ENCODE data around the gene AVL9. TPM values are rescaled to one million over a fixed set of nuclear protein-coding genes. Genes with fewer than 3 reads are reported as not detected.
"Not testable (repeated sequence)": the region's sequence is repeated elsewhere in the genome, so short reads cannot be mapped to it uniquely, and the experiment has no call there.

AVL9 gene
- total RNA-seq, 1 donor from 2014 or later: 21.2 TPM

DNA sequence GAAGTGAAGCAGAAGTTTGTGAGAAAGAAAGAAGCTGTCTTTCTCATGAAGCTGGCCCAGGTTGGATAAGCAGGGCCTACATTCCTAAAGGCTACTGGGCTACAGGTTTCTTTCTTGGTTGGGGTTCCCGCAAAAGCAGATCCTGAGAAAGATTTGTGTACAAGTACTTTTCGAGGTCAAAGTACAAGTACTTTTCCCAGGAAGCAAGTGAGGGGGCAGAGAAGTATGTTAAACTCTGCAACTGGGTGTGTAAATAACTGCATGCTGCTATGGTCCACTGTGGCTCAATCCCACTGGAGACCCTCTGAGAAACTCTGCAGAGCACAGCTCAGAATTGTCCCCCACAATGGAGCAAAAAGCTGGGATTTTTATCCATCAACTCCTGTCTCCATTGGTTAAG lies 33.8 kb upstream of the AVL9 start:
- H3K27me3 Mint-ChIP-seq (ENCODE audit: unreplicated experiment): peaks cover 7% of the 10 kb centered on the region
- no peak overlapping the region for H3K4me3 Mint-ChIP-seq (ENCODE audit: unreplicated experiment)
- no peak overlapping the region for H3K27ac Mint-ChIP-seq (ENCODE audit: unreplicated experiment)
- H3K4me1 Mint-ChIP-seq (ENCODE audit: unreplicated experiment): peaks cover 10% of the 10 kb centered on the region
- H3K9me3 Mint-ChIP-seq (ENCODE audit: unreplicated experiment): no peaks in the 10 kb centered on the region
- TF ChIP-seq, protein P1, sequence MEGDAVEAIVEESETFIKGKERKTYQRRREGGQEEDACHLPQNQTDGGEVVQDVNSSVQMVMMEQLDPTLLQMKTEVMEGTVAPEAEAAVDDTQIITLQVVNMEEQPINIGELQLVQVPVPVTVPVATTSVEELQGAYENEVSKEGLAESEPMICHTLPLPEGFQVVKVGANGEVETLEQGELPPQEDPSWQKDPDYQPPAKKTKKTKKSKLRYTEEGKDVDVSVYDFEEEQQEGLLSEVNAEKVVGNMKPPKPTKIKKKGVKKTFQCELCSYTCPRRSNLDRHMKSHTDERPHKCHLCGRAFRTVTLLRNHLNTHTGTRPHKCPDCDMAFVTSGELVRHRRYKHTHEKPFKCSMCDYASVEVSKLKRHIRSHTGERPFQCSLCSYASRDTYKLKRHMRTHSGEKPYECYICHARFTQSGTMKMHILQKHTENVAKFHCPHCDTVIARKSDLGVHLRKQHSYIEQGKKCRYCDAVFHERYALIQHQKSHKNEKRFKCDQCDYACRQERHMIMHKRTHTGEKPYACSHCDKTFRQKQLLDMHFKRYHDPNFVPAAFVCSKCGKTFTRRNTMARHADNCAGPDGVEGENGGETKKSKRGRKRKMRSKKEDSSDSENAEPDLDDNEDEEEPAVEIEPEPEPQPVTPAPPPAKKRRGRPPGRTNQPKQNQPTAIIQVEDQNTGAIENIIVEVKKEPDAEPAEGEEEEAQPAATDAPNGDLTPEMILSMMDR (IDR thresholded peaks at IDR 0.05): no peak
- H3K36me3 Mint-ChIP-seq (ENCODE audit: unreplicated experiment): no peaks in the 10 kb centered on the region
- DNase-seq (ENCODE audit: extremely low spot score, unreplicated experiment): no peak

DNA sequence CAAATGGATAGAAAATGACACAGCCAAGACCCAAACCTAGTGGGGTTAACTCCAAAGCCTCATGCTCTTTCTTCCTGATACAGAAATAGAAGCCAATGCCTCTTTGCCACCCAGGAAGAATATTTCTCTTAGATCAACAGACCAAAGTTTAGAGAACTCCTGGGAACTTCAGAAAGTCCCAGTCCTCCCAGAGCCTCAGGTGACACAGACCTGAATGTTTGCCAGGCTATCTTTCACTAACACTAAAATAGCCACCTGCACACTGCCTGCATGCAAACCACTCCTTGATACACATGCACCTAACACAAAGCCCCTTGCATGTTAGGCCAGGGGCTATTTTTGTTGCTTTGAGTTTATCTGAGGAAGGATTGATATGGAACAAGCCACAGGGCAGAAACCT lies 32.8 kb upstream of the AVL9 start:
- DNase-seq (ENCODE audit: extremely low spot score, unreplicated experiment): no peak
- peaks cover 10% of the 10 kb centered on the region for H3K4me1 Mint-ChIP-seq (ENCODE audit: unreplicated experiment)

DNA sequence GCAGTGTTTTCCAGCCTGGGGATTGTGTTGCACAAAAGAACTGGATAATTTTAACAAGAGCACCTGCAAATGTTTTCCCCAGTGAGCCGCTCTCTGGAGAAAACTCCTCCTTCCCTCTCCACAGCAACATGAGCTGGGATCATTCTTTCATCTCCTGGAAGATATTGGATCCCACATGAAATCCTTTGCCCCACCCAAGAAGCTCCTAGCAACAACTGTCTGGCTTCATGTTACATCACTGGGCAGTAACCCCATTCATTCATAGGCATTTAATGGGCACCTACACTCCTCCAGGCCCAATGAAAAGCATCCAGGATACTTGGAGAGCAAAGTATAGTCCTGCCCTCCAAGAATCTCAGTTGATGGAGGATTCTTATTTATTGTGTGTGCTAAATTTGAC lies 32.3 kb upstream of the AVL9 start:
- TF ChIP-seq, protein P1 (IDR thresholded peaks at IDR 0.05): no peak
- H3K36me3 Mint-ChIP-seq (ENCODE audit: unreplicated experiment): no peaks in the 10 kb centered on the region
- H3K4me1 Mint-ChIP-seq (ENCODE audit: unreplicated experiment): peaks cover 10% of the 10 kb centered on the region
- no peaks in the 10 kb centered on the region for H3K9me3 Mint-ChIP-seq (ENCODE audit: unreplicated experiment)
- H3K27me3 Mint-ChIP-seq (ENCODE audit: unreplicated experiment): no peaks in the 10 kb centered on the region
- no peak for DNase-seq (ENCODE audit: extremely low spot score, unreplicated experiment)
- H3K4me3 Mint-ChIP-seq (ENCODE audit: unreplicated experiment): no peak overlapping the region
- H3K27ac Mint-ChIP-seq (ENCODE audit: unreplicated experiment): no peak overlapping the region

More for the DNA sequence above, 32.8 kb upstream of the AVL9 start:
- Mint-ChIP-seq H3K9me3 (ENCODE audit: unreplicated experiment) (no peaks in the 10 kb centered on the region), H3K4me3 (ENCODE audit: unreplicated experiment) (no peak overlapping the region), H3K36me3 (ENCODE audit: unreplicated experiment) (no peaks in the 10 kb centered on the region), H3K27ac (ENCODE audit: unreplicated experiment) (no peak overlapping the region), H3K27me3 (ENCODE audit: unreplicated experiment) (no peaks in the 10 kb centered on the region)
- TF ChIP-seq, protein P1 (IDR thresholded peaks at IDR 0.05): no peak

DNA sequence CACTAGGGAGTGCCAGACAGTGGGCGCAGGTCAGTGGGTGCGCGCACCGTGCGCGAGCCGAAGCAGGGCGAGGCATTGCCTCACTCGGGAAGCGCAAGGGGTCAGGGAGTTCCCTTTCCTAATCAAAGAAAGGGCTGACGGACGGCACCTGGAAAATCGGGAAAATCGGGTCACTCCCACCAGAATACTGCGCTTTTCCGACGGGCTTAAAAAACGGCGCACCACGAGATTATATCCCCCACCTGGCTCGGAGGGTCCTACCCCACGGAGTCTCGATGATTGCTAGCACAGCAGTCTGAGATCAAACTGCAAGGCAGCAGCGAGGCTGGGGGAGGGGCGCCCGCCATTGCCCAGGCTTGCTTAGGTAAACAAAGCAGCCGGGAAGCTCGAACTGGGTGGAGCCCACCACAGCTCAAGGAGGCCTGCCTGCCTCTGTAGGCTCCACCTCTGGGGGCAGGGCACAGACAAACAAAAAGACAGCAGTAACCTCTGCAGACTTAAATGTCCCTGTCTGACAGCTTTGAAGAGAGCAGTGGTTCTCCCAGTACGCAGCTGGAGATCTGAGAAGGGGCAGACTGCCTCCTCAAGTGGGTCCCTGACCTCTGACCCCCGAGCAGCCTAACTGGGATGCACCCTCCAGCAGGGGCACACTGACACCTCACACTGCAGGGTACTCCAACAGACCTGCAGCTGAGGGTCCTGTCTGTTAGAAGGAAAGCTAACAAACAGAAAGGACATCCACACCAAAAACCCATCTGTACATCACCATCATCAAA lies 30.5 kb upstream of the AVL9 start:
- peaks cover 10% of the 10 kb centered on the region for H3K4me1 Mint-ChIP-seq (ENCODE audit: unreplicated experiment)
- H3K9me3 Mint-ChIP-seq (ENCODE audit: unreplicated experiment); H3K36me3 Mint-ChIP-seq (ENCODE audit: unreplicated experiment); H3K4me3 Mint-ChIP-seq (ENCODE audit: unreplicated experiment); DNase-seq (ENCODE audit: extremely low spot score, unreplicated experiment); H3K27ac Mint-ChIP-seq (ENCODE audit: unreplicated experiment); H3K27me3 Mint-ChIP-seq (ENCODE audit: unreplicated experiment): not testable (repeated sequence)

DNA sequence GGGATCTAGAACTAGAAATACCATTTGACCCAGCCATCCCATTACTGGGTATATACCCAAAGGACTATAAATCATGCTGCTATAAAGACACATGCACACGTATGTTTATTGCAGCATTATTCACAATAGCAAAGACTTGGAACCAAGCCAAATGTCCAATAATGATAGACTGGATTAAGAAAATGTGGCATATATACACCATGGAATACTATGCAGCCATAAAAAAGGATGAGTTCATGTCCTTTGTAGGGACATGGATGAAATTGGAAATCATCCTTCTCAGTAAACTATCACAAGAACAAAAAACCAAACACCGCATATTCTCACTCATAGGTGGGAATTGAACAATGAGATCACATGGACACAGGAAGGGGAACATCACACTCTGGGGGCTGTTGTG lies 25.3 kb upstream of the AVL9 start:
- H3K27me3 Mint-ChIP-seq (ENCODE audit: unreplicated experiment): not testable (repeated sequence)

DNA sequence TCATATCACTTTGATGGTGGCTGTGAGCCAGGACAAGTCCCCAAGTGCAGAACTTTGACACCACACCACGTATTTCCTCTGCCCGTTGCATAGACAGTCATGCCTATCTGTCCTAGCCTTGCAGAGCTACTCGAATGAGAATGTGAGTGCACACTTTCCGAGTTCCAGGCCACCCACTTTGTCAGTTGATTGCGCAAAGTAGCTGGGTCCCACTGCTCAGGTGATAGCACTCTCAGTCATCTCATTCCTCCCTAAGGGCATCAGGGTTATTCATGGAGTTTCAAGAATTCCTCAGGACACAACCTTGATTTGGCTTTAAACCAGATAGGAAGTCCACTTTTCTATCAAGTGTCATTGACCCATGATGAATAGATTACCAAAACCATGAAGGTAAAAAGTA lies 24.4 kb upstream of the AVL9 start:
- no peak overlapping the region for H3K27ac Mint-ChIP-seq (ENCODE audit: unreplicated experiment)
- no peak for DNase-seq (ENCODE audit: extremely low spot score, unreplicated experiment)
- H3K9me3 Mint-ChIP-seq (ENCODE audit: unreplicated experiment): no peaks in the 10 kb centered on the region
- H3K36me3 Mint-ChIP-seq (ENCODE audit: unreplicated experiment): no peaks in the 10 kb centered on the region
- TF ChIP-seq, protein P1 (IDR thresholded peaks at IDR 0.05): no peak
- H3K4me3 Mint-ChIP-seq (ENCODE audit: unreplicated experiment): no peak overlapping the region
- peaks cover 26% of the 10 kb centered on the region for H3K4me1 Mint-ChIP-seq (ENCODE audit: unreplicated experiment)
- no peaks in the 10 kb centered on the region for H3K27me3 Mint-ChIP-seq (ENCODE audit: unreplicated experiment)

More for the DNA sequence above, 25.3 kb upstream of the AVL9 start:
- not testable (repeated sequence) for H3K9me3 Mint-ChIP-seq (ENCODE audit: unreplicated experiment); H3K4me3 Mint-ChIP-seq (ENCODE audit: unreplicated experiment); H3K36me3 Mint-ChIP-seq (ENCODE audit: unreplicated experiment); H3K27ac Mint-ChIP-seq (ENCODE audit: unreplicated experiment); DNase-seq (ENCODE audit: extremely low spot score, unreplicated experiment)
- peaks cover 17% of the 10 kb centered on the region for H3K4me1 Mint-ChIP-seq (ENCODE audit: unreplicated experiment)
